ENCODE results near the gene PLD1. TPM values are rescaled to one million over a fixed set of nuclear protein-coding genes. Genes with fewer than 3 reads are reported as not detected.

The PLD1 gene
- total and polyA plus RNA-seq, 2 of the 8 experiments (the other 6 are each of a cell fraction or from before 2014, with no cell fraction given), result 1.2 to 2.6 TPM

GRCh38 chr3:171821778-171822358, 11.6 kb upstream of the PLD1 start (continued):
- no peak for TF ChIP-seq BACH1 (IDR thresholded peaks at IDR 0.05; ENCODE audit: low read length)
- no peak for TF ChIP-seq TCF12 (IDR thresholded peaks at IDR 0.05; ENCODE audit: low read depth, low read length)
- TF ChIP-seq GTF2F1 (IDR thresholded peaks at IDR 0.05; ENCODE audit: borderline replicate concordance, low read depth, low read length), result no peak
- no peak for TF ChIP-seq MAFK (IDR thresholded peaks at IDR 0.05; ENCODE audit: low read depth, low read length)
- no peak for TF ChIP-seq CTCF (IDR thresholded peaks at IDR 0.05; ENCODE audit: control extremely low read depth in 1 of 3, insufficient read depth in 1 of 3, low read depth in 1 of 3, low read length in 3 of 3)
- TF ChIP-seq NRF1 (IDR thresholded peaks at IDR 0.05; ENCODE audit: low read depth, low read length), result no peak
- TF ChIP-seq JUND (IDR thresholded peaks at IDR 0.05; ENCODE audit: low read length), result no peak

All from H1 (cell line).